ENCODE measurements around the gene RPS6KA2. TPM values are rescaled to one million over a fixed set of nuclear protein-coding genes. Genes with fewer than 3 reads are reported as not detected.

Gene RPS6KA2
- total RNA-seq, 1 experiment from 2014 or later: 14.7 TPM

Other genes starting within 250 kb of the RPS6KA2 start
- gene MPC1, start 244.3 kb downstream of the RPS6KA2 start, total RNA-seq (2014; rRNA removed; shearing (Covaris generic)): 28.7 and 37.0 TPM in 2 replicates
- gene RAMACL, start 40.6 kb downstream of the RPS6KA2 start, total RNA-seq (2014; rRNA removed; shearing (Covaris generic)): 4.1 and 8.0 TPM in 2 replicates